Stimulated activated CD4-positive, alpha-beta T cell treated with anti-CD3 and anti-CD28 coated beads, Interleukin-4, amount 100 ng/mL, for 24 hours (primary cell): Measurements from ENCODE around the gene DMKN.
"Not testable (repeated sequence)": the region's sequence is repeated elsewhere in the genome, so short reads cannot be mapped to it uniquely, and the experiment has no call there.

Source experiments
- DNase-seq: peaks from one replicate; pipeline ENCODE4 v3.0.0-alpha.2; 2020

The DMKN gene

GRCh38 chr19:35495107-35496064 lies 18.1 kb downstream of the DMKN start:
- peak; percentile 83 for DNase-seq

- no peak for DNase-seq
These were observed 19.5 kb downstream of the DMKN start for GRCh38 chr19:35493971-35494370.

- no peak for DNase-seq
These were observed 21.6 kb downstream of the DMKN start for GRCh38 chr19:35491836-35492360.

GRCh38 chr19:35490364-35490763 lies 23.1 kb downstream of the DMKN start, which contains the start of gene KRTDAP:
Gene KRTDAP (minus strand): TSS chr19:35490464. CDS start chr19:35490442, 22 bp downstream.
- DNase-seq: no peak

GRCh38 chr19:35488677-35489076 lies 24.8 kb downstream of the DMKN start:
- DNase-seq: no peak

GRCh38 chr19:35487656-35488182 lies 25.7 kb downstream of the DMKN start:
- no peak for DNase-seq

- DNase-seq: no peak
These were observed 27.2 kb downstream of the DMKN start for GRCh38 chr19:35486268-35486708.

GRCh38 chr19:35484252-35485036 lies 29.0 kb downstream of the DMKN start:
- no peak for DNase-seq

GRCh38 chr19:35483089-35483488 lies 30.4 kb downstream of the DMKN start:
- no peak for DNase-seq

GRCh38 chr19:35478794-35479677 lies 34.4 kb downstream of the DMKN start:
- no peak for DNase-seq

GRCh38 chr19:35476149-35476548 lies 37.3 kb downstream of the DMKN start:
- DNase-seq: no peak

- not testable (repeated sequence) for DNase-seq
These were observed 38.9 kb downstream of the DMKN start for GRCh38 chr19:35474594-35474993.

GRCh38 chr19:35474104-35474503 lies 39.3 kb downstream of the DMKN start:
- no peak for DNase-seq

- DNase-seq: no peak
These were observed 41.5 kb downstream of the DMKN start for GRCh38 chr19:35471946-35472345.

- not testable (repeated sequence) for DNase-seq
These were observed 42.4 kb downstream of the DMKN start for GRCh38 chr19:35471075-35471474.

GRCh38 chr19:35470128-35470527 lies 43.3 kb downstream of the DMKN start:
- DNase-seq: no peak

GRCh38 chr19:35468637-35469036 lies 44.8 kb downstream of the DMKN start:
- DNase-seq: peak; percentile 61

GRCh38 chr19:35466259-35466658 lies 47.2 kb downstream of the DMKN start:
- no peak for DNase-seq

GRCh38 chr19:35462956-35463355 lies 50.5 kb downstream of the DMKN start:
- not testable (repeated sequence) for DNase-seq

- DNase-seq: peak; percentile 33
These were observed 50.9 kb downstream of the DMKN start for GRCh38 chr19:35462476-35462953.

GRCh38 chr19:35461788-35462187 lies 51.7 kb downstream of the DMKN start:
- DNase-seq: not testable (repeated sequence)

- no peak for DNase-seq
These were observed 52.4 kb downstream of the DMKN start for GRCh38 chr19:35461060-35461459.
